Lung microvascular endothelial cell (primary cell): ENCODE data around the gene ZFP91. TPM values are rescaled to one million over a fixed set of nuclear protein-coding genes. Genes with fewer than 3 reads are reported as not detected.
"Not testable (repeated sequence)": the region's sequence is repeated elsewhere in the genome, so short reads cannot be mapped to it uniquely, and the experiment has no call there.

Experiments used
- DNase-seq, 2 donors: peaks; one replicate each; pipeline versions ENCODE4 v3.0.0 to v3.0.0-alpha.2; 2010; ENCODE audit warnings: low read depth in 2 of 2
- total RNA-seq: library from RNA; depleted of rRNA; stranded (reverse); fragments of >200 nt; gene quantifications from 2 replicates; pipeline ENCODE4 v1.2.1, GENCODE V29; 2014

The ZFP91 gene, protein sequence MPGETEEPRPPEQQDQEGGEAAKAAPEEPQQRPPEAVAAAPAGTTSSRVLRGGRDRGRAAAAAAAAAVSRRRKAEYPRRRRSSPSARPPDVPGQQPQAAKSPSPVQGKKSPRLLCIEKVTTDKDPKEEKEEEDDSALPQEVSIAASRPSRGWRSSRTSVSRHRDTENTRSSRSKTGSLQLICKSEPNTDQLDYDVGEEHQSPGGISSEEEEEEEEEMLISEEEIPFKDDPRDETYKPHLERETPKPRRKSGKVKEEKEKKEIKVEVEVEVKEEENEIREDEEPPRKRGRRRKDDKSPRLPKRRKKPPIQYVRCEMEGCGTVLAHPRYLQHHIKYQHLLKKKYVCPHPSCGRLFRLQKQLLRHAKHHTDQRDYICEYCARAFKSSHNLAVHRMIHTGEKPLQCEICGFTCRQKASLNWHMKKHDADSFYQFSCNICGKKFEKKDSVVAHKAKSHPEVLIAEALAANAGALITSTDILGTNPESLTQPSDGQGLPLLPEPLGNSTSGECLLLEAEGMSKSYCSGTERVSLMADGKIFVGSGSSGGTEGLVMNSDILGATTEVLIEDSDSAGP
- 28.1 and 34.3 TPM in 2 replicates for total RNA-seq

DNA sequence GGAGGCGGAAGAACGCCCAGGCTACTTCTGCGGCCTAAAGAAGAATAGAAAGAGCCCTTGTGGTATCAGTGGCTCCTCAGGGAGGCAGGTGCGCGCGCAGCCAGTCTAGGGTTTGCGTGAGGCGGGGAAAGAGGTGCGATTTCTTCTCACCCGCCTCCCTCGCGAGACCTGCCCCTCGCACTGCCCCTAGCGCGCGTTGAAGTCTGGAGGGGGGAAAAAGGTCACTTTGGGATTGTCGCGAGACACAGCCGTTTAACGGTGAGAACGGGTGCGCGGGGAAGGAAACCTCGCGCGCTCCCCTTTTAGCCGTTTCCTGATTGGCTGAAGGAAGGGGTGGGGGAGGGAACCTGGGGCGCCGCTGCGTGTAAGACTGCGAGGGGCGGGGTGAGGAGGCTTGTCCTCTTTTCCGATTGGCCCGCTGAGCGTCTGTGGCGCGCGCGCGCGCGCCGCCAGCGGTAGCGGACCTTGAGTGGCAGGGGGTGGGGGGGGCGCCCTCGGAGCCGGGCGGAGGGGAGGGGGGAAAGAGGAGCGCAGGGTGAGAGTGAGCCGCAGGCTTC lies at the start of gene ZFP91:
Gene ZFP91, plus strand, starts transcription at position 429 of the 557 bp plus-strand sequence. CDS start 219 bp downstream, outside the sequence.
- peak; percentile 98 to 99 for DNase-seq

DNA sequence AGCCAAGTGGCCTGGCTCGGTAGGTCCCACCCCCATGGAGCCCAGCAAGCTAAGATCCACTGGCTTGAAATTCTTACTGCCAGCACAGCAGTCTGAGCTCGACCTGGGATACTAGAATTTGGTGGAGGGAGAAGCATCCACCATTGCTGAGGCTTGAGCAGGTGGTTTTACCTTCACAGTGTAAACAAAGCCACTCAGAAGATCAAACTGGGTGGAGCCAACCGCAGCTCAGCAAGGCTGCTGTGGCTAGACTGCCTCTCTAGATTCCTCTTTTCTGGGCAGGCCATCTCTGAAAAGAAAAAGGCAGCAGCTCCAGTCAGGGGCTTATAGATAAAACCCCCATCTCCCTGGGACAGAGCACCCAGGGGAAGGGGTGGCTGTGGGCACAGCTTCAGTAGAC lies 48.6 kb upstream of the ZFP91 start:
- DNase-seq = no peak

GRCh38 chr11:58531865-58532341 lies 47.0 kb upstream of the ZFP91 start:
- no peak for DNase-seq

DNA sequence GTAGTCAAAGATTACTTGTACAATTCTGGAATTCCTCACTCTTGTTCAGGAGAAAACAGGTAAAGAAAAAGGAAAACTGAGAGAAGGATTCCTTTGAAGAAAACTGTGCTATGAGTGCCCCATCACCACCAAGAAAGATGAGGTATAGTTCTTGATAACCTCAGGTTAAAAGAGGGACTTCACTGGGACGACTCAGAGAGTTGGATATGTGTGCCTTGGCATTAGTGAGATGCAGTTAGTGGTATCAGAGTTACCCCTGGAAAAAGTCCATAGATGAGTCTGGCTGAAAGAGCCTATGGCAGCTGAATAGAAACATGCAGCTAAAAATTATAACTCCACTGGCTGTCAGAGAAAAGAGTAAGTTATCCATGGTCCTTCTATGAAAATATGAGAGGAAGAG lies 32.0 kb upstream of the ZFP91 start:
- no peak for DNase-seq

DNA sequence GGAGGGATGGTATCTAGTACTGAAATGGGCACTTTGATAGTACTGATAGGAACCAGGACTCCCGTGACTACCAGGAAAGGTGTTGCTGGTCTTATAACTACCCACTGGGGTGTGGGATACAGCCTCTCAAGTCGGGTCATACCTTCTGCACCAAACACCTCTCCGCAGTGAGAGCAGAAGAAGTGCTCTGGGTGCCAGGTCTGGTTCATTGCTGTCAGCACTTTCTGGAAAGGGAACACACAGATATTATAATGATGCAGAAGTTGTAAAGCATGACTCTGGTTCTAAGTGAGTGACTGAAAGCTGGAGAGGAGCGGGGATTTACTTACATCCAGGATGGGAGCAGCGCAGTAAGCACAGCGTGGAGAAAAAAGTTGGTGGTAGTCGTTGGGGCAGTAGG lies 29.2 kb upstream of the ZFP91 start:
- no peak for DNase-seq

DNA sequence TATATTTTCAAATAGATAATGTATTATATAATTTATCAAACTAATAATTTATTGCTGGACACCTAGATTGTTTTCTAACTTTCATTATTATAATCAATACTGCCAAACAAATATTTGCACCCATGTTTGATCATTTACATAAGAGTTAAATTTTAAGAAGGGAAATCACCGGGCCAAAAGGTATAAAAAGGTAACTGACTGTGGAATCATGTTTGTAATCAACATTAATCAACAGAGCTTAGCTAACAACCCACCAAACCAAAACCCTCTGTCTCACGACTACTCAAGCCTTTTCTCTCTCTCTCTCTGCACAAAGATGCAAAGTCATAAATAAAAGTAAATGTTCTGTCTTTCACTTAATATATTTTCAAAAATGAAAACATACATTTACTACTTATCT lies 18.0 kb upstream of the ZFP91 start:
- DNase-seq = no peak

DNA sequence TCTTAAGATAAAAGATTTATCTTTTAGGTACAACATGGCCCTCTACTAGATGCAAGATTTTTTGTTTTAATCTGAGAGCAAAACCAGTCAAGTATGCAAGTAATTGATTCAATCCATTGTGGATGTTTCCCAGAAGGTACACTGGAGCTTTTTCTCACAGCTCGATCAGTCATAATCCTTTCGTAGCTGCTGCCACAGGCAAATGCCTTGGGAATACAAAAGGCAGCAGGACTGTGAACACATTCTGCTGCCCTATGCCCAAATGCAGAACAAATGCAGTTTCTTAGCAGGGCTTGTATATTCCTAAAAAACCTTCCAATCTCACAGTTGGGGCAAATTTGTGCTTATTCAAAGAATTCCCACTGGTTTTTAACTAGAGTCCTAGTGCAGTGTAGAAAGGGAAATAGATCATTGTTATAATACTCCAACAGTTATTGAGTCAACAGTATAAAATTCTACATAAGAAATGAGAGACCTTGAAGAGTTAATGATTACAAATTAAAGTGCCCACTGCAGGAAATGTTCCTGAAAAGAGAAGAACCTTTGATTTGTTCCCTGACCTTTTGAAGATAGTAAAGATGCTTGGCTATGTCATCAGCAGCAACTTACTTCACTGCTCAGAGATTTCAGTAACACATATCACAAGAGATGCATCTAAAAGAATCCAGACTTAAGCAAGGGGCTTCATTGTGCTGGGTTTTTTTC lies 17.3 kb upstream of the ZFP91 start:
- DNase-seq = no peak

DNA sequence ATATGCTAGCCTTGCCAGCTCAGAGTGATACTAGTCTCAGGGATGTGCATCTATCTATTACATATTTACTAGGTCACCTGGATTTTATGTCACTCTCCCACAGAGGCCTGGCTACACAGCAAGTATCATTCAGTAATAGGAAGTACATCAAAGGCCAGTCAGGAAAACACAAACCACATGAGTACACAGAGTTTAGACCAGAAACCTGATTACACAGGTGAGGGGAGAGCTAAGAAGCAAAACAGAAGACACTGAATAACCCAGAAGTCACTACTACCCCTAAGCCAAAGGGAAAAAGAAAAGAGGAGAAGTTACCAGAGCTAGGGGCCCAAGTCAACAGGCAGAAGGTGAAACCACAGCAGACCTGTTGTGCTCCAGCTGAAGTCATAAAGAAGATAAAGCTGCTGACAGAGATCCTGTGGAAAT lies 16.5 kb upstream of the ZFP91 start:
- no peak for DNase-seq

DNA sequence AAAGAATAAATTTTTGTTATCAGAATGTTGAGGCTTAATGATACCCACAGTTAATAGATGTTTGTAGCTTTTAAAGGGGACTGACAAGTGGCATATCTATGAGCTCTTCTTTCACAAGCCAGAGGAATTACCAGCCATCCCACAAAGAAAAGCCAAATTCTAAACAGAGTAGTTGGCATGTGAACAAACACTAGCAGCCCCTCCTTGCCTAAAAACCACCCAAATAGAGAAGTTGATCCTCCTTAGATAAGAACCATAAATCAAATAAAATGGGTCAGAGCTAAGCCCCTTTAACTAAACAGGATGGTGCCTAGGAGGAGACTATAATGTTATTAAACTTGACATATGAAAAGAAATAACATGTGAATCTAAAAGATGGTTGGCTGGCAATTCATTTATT lies 14.6 kb upstream of the ZFP91 start:
- DNase-seq = no peak

- peak; percentile 68 to 73 for DNase-seq
Observed at GRCh38 chr11:58567889-58568512, 10.9 kb upstream of the ZFP91 start.

DNA sequence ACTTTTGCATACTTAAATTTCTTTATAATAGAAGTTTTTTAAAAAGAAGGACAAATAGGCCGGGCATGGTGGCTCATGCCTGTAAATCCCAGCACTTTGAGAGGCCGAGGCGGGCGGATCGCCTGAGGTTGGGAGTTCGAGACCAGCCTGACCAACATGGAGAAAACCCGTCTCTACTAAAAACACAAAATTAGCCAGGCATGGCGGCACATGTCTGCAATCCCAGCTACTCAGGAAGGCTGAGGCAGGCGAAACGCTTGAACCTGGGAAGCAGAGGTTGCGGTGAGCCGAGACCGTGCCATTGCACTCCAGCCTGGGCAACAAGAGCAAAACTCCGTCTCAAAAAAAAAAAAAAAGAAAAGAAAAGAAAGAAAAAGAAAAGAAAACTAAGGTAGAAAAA lies 6.0 kb upstream of the ZFP91 start:
- not testable (repeated sequence) for DNase-seq

- DNase-seq = peak; percentile 45 to 88
Observed at GRCh38 chr11:58573451-58574104, 5.3 kb upstream of the ZFP91 start.

- DNase-seq = peak in 1 of 2 donors; percentile 20
Observed at GRCh38 chr11:58574881-58575280, 4.0 kb upstream of the ZFP91 start.

DNA sequence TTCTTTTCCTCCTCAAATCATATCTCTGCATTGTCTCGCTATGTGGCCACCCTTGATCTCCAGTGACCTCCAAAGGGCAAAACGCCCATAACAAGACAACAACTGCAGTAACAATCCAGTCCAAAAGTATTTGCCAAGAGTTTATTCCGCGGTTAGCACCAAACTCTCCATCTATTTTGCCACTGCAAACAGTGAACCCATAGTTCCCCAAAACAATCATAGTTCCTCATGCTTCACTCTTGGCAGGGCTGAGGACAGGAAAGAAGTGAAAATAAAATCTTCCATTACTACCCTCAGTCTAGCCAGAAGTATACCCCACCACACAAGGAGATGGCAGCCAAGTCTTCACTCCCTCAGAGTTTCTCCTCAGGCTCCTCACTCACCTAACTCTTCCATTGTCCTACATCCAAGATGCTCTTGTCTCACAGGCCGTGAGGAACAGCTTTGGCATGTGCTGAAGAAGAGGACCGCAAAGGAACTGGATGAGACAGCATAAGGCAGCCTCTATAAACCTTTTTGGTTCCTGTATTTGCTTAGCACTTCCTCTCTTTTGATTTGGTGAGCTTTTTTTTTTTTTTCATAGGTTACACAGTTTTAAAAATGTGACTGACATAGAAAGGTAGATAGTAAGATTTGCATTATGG lies 3.4 kb upstream of the ZFP91 start, which contains the start of gene LPXN:
Gene LPXN, minus strand, starts transcription at position 480 of the 644 bp plus-strand sequence. Its CDS starts 84 bp downstream, at position 396.
- peak in 1 of 2 donors; percentile 69 for DNase-seq

DNA sequence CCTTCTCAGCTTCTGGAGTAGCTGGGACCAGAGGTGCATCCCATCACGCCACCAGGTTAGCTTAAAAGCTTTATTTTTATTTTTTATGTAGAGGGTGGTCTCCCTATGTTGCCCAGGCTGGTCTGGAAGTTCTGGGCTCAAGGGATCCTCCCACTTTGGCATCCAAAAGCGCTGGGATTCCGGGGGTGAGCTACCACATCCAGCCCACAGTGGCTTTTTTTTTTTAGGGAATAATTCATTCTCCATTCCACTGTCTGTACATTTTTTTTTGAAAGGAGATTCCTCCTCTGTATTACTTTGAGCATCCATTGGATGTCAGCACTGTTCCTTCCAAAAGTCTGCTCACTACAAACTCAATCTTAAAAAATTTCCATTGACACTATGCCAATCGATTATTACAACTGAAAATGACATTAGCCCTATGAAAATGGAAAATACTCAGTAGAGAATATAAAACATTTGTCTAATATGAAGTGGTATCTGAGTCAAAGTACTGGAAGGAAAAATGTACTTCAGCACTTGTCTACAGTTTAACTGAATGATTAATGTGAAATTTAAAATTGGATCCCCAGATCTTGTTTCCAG lies 1.9 kb upstream of the ZFP91 start:
- DNase-seq = peak; percentile 48 to 61

DNA sequence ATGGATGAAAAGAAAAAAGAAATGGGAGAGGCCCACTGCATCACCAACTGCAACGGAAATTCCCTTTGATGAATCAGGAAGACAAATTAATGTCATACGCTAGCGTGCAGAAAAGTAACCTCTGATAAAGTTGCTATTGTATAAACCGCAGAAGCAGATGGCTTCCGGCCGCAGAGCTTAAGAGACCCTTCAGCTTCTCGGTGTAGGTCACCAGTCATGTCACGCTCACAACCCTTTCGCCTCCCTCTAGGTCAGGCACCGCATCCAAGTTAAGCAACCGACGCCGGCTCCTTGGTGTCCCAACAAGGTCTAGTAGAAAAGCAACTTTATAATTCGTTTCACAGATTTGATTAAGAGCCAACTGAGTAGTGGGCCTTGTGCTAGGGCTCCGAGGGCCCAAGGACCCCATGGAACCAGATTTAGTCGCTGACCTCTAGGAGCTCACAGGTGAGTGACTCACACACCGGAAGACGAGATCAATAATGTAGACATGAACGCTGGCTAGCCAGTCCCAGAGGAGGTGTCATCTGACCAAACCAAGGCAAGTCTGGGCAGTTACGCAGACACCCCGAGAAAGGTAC lies 1.2 kb upstream of the ZFP91 start:
- peak; percentile 63 to 97 for DNase-seq

DNA sequence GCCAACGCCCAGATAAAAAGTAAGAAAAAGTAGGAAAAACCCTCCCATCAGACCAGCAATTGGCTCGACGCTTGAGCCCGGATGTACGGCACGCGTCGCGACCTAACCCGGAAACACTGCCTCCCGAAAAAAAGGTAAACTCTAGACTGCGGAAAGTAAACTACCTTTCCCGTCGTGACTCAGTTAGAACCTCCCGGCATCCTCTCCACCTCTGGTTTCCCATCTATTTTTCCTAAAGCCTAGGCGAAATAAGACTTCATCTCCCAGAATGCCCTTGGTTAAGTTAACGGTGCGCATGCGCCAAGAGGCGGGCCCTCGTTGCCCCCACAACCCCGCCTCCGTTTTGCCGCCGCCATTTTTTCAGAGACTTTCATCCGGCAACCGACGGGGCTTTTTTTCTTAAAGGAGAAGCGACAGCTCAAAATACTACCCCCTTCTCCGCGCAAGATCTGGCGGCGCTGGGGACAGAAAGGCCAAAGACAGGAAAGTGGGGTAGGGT lies 678 bp upstream of the ZFP91 start:
- peak; percentile 97 to 99 for DNase-seq

- peak; percentile 94 to 96 for DNase-seq
Observed at GRCh38 chr11:58579192-58580129, 598 bp downstream of the ZFP91 start.
